ENCODE measurements around the gene GCN1.

GRCh38 chr12:120200364-120200800 is 5.9 kb upstream of the GCN1 start:
- TF ChIP-seq ZNF317 (CRISPR knock-in tag; IDR thresholded peaks at IDR 0.05; ENCODE audit: borderline replicate concordance, low read depth) (no peak), ZNF512 (CRISPR knock-in tag; IDR thresholded peaks at IDR 0.05; ENCODE audit: borderline replicate concordance) (no peak), ARID4B (CRISPR knock-in tag; IDR thresholded peaks at IDR 0.05; ENCODE audit: borderline replicate concordance) (no peak), USF2 (CRISPR knock-in tag; IDR thresholded peaks at IDR 0.05) (no peak), TEAD4 (CRISPR knock-in tag; IDR thresholded peaks at IDR 0.05) (no peak), CTCF (IDR thresholded peaks at IDR 0.05) (no peak), JUN (CRISPR knock-in tag; IDR thresholded peaks at IDR 0.05) (no peak), USF1 (CRISPR knock-in tag; IDR thresholded peaks at IDR 0.05) (no peak), CREB1 (CRISPR knock-in tag; IDR thresholded peaks at IDR 0.05) (no peak), MAX (CRISPR knock-in tag; IDR thresholded peaks at IDR 0.05) (no peak), NR2C2 (CRISPR knock-in tag; IDR thresholded peaks at IDR 0.05) (no peak), SMAD3 (CRISPR knock-in tag; IDR thresholded peaks at IDR 0.05; ENCODE audit: borderline replicate concordance) (no peak), HMGXB4 (CRISPR knock-in tag; IDR thresholded peaks at IDR 0.05) (no peak), TCF7 (CRISPR knock-in tag; IDR thresholded peaks at IDR 0.05; ENCODE audit: low read depth) (no peak)
